Activated CD8-positive, alpha-beta T cell treated with anti-CD3 and anti-CD28 coated beads for 36 hours (primary cell): ENCODE results near the gene PROKR1. TPM values are rescaled to one million over a fixed set of nuclear protein-coding genes. Genes with fewer than 3 reads are reported as not detected.

ENCODE experiments used
- ATAC-seq: fragments of 200-7000 bp; cut with Tn5 transposase; one replicate; pipeline ENCODE4 v1.10.0; 2021; ENCODE audit warnings: mild to moderate bottlenecking, moderate library complexity
- CTCF ChIA-PET: fragments of 350-600 bp; sonication (Branson Sonifier 250); formaldehyde crosslinking; loops from one replicate; lab custom pipeline; 2021; ENCODE audit warnings: antibody characterized with exemption; lab: Charles Lee
- POLR2A ChIA-PET: fragments of 350-600 bp; sonication (Branson Sonifier 250); formaldehyde crosslinking; loops from one replicate; lab custom pipeline; 2021; ENCODE audit warnings: antibody characterized with exemption; lab: Charles Lee
- DNase-seq: peaks from one replicate; pipeline ENCODE4 v3.0.0-alpha.2; 2020
- H3K27ac Mint-ChIP-seq: one replicate; pipeline ENCODE4 v1.8.0; 2021; ENCODE audit warnings: mild to moderate bottlenecking, mixed read lengths
- H3K27me3 Mint-ChIP-seq: one replicate; pipeline ENCODE4 v1.8.0; 2021; ENCODE audit warnings: mixed read lengths
- H3K36me3 Mint-ChIP-seq: one replicate; pipeline ENCODE4 v1.8.0; 2021; ENCODE audit warnings: low read depth, mixed read lengths
- H3K4me1 Mint-ChIP-seq: one replicate; pipeline ENCODE4 v1.8.0; 2021; ENCODE audit warnings: low read depth, mixed read lengths
- H3K4me3 Mint-ChIP-seq: one replicate; pipeline ENCODE4 v1.8.0; 2021; ENCODE audit warnings: mild to moderate bottlenecking, moderate library complexity, mixed read lengths
- H3K9me3 Mint-ChIP-seq: one replicate; pipeline ENCODE4 v1.8.0; 2021; ENCODE audit warnings: mixed read lengths
- CTCF ChIP-seq: fragments of 200-600 bp; IDR thresholded peaks from one replicate; pipeline ENCODE4 v1.8.0; 2022; ENCODE audit warnings: antibody characterized with exemption, mild to moderate bottlenecking
- intact Hi-C: fragments of 100-400 bp; cut with micrococcal nuclease; formaldehyde crosslinking; loops from one replicate; pipeline ENCODE4 v1.10.0; 2022
- total RNA-seq, 2 experiments: library from RNA; stranded (reverse); gene quantifications; one replicate each; pipeline ENCODE4 v1.2.3, GENCODE V29; 2021

Gene PROKR1
- total RNA-seq, 2 experiments from 2014 or later, result not detected

GRCh38 chr2:68637047-68637446 is 6.3 kb upstream of the PROKR1 start:
- DNase-seq, result no peak
- H3K27ac Mint-ChIP-seq, result no peak overlapping the region
- peaks cover 2% of the 10 kb centered on the region for H3K36me3 Mint-ChIP-seq
- CTCF ChIA-PET, result no interaction called here
- ATAC-seq, result no peak
- no peak for TF ChIP-seq CTCF
- POLR2A ChIA-PET, result no interaction called here
- H3K4me1 Mint-ChIP-seq, result no peaks in the 10 kb centered on the region
- peaks cover 5% of the 10 kb centered on the region for H3K9me3 Mint-ChIP-seq
- intact Hi-C loops, result no loop called here
- H3K4me3 Mint-ChIP-seq, result no peak overlapping the region
- peaks cover 30% of the 10 kb centered on the region for H3K27me3 Mint-ChIP-seq

DNA sequence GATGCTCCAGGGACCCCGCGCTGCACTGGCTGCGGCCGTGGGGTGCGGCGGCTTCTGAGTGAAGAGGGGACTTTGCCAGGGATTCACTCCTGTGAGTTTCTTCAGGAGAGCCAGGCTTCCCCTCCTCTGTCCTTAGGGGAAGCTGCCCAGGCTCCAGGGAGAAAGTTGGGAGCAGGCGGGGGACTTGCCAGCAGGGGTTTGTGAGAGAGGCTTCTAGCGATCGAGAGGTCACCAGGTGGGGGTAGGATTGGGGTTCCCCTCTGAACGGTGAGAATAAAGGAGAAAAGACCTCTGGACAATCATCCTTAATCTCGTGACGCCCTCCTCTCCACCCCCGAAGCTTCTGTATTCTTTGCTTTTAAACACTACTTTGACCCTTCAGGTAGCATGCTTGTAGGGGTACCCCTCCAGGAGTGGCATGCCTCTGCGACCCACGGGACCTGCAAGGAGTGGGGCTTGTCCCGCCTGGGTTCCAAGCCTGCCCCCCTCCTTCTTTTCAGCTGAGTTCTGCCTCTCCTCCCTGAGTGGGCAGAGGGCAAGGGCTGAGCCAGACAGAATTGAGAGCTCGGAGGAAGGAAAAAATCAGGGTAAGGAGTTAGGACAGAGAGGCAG is 601 bp downstream of the PROKR1 start:
- ChIA-PET POLR2A (interaction anchor here (0.6 to 1.5 kb wide), 3 partner anchors 10 to 16 kb away, joined by 3 to 4 read pairs (median 3); no protein-coding TSS in a partner anchor), CTCF (interaction anchor here (1.3 kb wide), 1 partner anchor 48 kb away, joined by 4 read pairs; no protein-coding TSS in a partner anchor)
- peaks cover 69% of the 10 kb centered on the region for H3K27me3 Mint-ChIP-seq
- peaks cover 10% of the 10 kb centered on the region for H3K4me1 Mint-ChIP-seq
- peaks cover 3% of the 10 kb centered on the region for H3K36me3 Mint-ChIP-seq
- intact Hi-C loops, result no loop called here
- DNase-seq (no peak), ATAC-seq (no peak)
- TF ChIP-seq CTCF, result no peak
- H3K4me3 Mint-ChIP-seq, result peak overlapping the region; percentile 22
- no peak overlapping the region for H3K27ac Mint-ChIP-seq
- H3K9me3 Mint-ChIP-seq, result peaks cover 5% of the 10 kb centered on the region

DNA sequence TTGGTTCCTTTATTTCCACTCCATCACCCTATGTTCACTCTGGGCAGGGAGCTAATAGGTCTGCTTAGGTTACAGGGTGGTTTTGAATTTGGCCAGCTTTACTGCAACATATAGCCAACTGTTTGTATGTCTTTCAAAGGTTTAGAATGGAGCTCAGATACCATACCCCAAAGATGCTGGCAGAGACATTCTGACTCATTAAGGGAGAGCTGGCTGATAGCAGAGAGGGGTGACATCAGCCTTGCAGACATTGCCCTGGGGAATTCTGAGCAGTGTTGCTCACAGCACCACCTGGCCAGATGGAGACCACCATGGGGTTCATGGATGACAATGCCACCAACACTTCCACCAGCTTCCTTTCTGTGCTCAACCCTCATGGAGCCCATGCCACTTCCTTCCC is 2.1 kb downstream of the PROKR1 start:
- DNase-seq (peak; percentile 38), ATAC-seq (peak; percentile 81)
- no peak overlapping the region for H3K27ac Mint-ChIP-seq
- peaks cover 66% of the 10 kb centered on the region for H3K27me3 Mint-ChIP-seq
- peaks cover 10% of the 10 kb centered on the region for H3K4me1 Mint-ChIP-seq
- ChIA-PET CTCF (interaction anchor here (0.8 to 1.3 kb wide), 3 partner anchors 50 to 180 kb away, joined by 3 to 4 read pairs (median 3); no protein-coding TSS in a partner anchor), POLR2A (no interaction called here)
- TF ChIP-seq CTCF, result no peak
- intact Hi-C loops, result loop anchor here (5.0 kb wide), 1 partner anchor 123 kb away; no protein-coding TSS in a partner anchor
- no peak overlapping the region for H3K4me3 Mint-ChIP-seq
- peaks cover 5% of the 10 kb centered on the region for H3K9me3 Mint-ChIP-seq
- peaks cover 3% of the 10 kb centered on the region for H3K36me3 Mint-ChIP-seq

DNA sequence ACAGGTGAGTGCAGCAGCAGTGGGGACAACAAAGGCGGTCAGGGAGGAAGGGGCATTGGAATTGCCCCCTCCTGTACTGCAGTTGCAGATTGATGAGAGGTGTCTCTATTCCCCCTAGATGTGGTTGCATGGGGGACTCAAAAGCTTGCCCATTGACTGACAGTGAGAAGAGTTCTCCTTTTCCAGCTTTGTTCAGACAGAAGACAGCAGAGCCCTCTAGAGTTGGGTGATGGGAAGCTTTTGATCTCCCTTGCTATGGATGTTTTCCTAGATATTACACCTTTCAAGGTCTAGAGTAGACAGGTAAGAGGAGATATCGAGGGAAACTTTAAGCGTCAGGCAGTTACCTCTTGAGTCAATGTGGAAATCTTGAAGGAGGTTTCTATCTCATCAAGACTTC is 2.9 kb downstream of the PROKR1 start:
- intact Hi-C loops, result loop anchor here (5.0 kb wide), 1 partner anchor 124 kb away; no protein-coding TSS in a partner anchor
- H3K9me3 Mint-ChIP-seq, result peaks cover 2% of the 10 kb centered on the region
- no peak for DNase-seq
- H3K4me3 Mint-ChIP-seq, result no peak overlapping the region
- no peak for TF ChIP-seq CTCF
- H3K27ac Mint-ChIP-seq, result no peak overlapping the region
- ChIA-PET CTCF (interaction anchor here (0.9 to 1.5 kb wide), 2 partner anchors 12 to 63 kb away, joined by 3 to 4 read pairs; no protein-coding TSS in a partner anchor), POLR2A (interaction anchor here (1.3 kb wide), 1 partner anchor 62 kb away, joined by 3 read pairs; no protein-coding TSS in a partner anchor)
- peaks cover 17% of the 10 kb centered on the region for H3K4me1 Mint-ChIP-seq
- no peak for ATAC-seq
- H3K27me3 Mint-ChIP-seq, result peaks cover 59% of the 10 kb centered on the region
- H3K36me3 Mint-ChIP-seq, result peaks cover 3% of the 10 kb centered on the region

GRCh38 chr2:68650645-68651044 is 7.3 kb downstream of the PROKR1 start:
- CTCF ChIA-PET, result interaction anchor here (1.2 kb wide), 1 partner anchor 55 kb away, joined by 7 read pairs; no protein-coding TSS in a partner anchor

More at GRCh38 chr2:68650645-68651044, 7.3 kb downstream of the PROKR1 start:
- Mint-ChIP-seq H3K4me3 (no peak overlapping the region), H3K27ac (peak overlapping the region; percentile 5), H3K9me3 (no peaks in the 10 kb centered on the region), H3K4me1 (peaks cover 52% of the 10 kb centered on the region), H3K36me3 (no peaks in the 10 kb centered on the region), H3K27me3 (peaks cover 35% of the 10 kb centered on the region)
- intact Hi-C loops, result loop anchor here (5.0 kb wide), 2 partner anchors 77 to 183 kb away; partner anchors contain the start of genes APLF and FBXO48
- no peak for TF ChIP-seq CTCF
- POLR2A ChIA-PET, result no interaction called here
- DNase-seq (no peak), ATAC-seq (no peak)
